HL-60/S4 treated with retinoic acid at 250 ng/mL for 4 days and 3 days (cell line): Measurements from ENCODE around the gene RHOD.

Source experiments
- in situ Hi-C: fragments of 300-500 bp; cut with MboI; formaldehyde crosslinking; loops from 2 replicates; pipeline ENCODE4 v1.7.0; 2022; ENCODE audit warnings: low sequenced_read_pairs

Gene RHOD

DNA sequence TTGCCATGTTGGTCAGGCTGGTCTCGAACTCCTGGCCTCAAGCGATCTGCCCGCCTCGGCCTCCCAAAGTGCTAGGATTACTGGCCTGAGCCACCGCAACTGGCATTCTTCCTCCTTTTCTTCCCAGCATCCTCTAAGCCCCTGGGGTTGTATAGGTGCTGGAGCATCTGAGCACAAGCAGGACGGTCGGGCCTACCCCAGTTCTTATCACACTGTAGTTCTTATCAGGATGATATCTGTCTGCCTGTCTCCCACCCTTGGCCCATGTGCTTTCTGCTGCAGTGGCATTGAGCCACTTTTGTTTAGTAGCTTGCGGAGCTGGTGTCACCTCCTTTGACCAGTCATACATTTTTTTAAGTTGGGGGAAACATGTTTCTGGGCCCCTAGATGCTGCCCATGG is 1.9 kb downstream of the RHOD start:
- in situ Hi-C loops: no loop called here

DNA sequence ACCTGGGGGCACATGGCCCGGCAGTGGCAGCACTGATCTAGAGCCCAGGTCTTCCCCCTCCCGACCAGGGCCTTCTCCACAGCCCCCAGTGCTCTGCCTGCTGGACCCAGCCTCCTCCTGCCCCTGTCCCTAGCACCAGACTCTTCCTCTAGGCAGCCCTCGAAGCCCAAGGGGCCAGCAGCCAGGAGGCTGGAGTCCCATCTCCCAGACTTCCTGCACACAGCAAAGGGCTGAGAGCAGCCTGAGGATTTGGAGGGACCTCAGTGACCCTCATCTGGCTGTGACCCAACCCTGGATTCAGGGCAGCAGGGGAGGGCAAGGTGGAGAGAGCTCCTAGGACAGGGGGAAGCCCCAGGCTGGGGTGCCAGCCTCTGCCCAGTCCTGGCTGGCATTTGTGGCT is 3.0 kb downstream of the RHOD start:
- in situ Hi-C loops: no loop called here

- in situ Hi-C loops: no loop called here
These were observed 3.5 kb downstream of the RHOD start for GRCh38 chr11:67060111-67060522.

DNA sequence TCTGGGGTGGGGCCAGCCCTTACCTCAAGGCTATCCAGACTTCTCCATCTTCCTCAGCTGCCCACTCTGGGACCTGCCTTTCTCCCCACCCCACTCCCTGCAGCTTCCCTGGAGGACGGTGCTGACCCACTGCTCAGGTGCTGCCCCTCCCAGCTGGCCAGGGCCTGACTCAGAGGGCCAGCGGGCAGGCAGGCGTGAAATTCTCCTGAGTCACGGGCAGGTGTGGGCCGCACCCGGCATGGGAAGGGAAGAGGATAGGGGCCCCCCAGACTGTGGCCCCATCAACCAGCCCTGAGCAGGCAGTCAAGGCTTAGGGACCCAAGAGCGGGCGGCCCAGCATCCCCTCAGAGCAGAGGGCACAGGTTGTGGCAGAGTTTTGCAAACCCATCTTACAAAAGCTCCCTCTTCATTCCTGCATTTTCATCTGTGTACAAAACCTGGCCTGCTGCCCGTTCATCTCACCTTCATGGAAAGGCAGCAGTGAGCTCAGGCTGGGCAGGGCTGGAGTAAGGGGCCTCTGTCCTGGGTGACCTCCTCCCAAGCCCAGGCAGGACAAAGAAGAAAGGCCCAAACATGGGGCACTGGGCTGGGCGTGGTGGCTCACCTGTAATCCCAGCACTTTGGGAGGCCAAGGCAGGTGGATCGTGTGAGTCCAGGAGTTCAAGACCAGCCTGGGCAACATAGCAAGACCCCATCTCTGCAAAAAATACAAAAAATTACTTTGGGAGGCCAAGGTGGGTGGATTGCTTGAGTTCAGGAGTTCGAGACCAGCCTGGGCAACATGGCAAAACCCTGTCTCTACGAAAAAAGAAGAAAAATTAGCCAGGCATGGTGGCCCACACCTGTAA is 6.1 kb downstream of the RHOD start:
- in situ Hi-C loops: no loop called here

GRCh38 chr11:67066333-67066709 is 9.7 kb downstream of the RHOD start:
- in situ Hi-C loops: no loop called here

GRCh38 chr11:67071420-67072284 is 15.0 kb downstream of the RHOD start:
- in situ Hi-C loops: no loop called here

DNA sequence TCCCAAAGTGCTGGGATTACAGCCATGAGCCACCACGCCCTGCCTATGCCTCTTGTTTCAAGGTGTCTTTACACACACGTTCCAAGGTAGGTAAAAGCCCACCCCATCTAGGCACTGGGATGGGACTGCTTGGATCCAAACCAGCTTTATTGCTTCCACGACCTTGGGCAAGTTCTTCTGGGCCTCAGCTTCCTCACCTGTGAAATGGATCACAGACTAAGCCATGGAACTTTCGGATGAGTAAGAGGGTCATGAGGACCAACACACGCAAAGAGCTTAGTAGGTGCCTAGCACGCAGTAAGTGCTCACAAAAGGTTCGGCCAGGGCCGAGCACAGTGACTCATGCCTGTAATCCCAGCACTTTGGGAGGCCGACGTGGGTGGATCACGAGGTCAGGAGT is 15.6 kb downstream of the RHOD start:
- in situ Hi-C loops: no loop called here

DNA sequence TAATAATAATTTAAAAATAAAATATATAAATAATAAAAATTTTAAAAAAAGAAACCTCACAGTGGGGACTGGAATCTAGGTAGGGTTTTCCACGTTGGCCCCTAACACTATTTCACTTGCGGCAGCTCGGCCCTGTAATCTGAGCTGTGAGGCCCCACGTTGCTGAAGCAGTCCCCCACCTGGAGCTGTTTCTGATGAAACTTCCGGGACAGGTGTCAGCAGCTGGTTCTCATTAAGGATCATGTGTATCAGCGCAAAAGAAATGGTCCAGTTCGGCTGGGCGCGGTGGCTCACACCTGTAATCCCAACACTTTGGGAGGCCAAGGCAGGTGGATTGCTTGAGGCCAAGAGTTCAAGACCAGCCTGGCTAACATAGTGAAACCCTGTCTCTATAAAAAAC is 17.3 kb downstream of the RHOD start:
- in situ Hi-C loops: no loop called here

- in situ Hi-C loops: no loop called here
These were observed 19.6 kb downstream of the RHOD start for GRCh38 chr11:67076202-67076601.

- in situ Hi-C loops: no loop called here
These were observed 22.5 kb downstream of the RHOD start for GRCh38 chr11:67079065-67079705.

GRCh38 chr11:67082071-67082791 is 25.6 kb downstream of the RHOD start:
- in situ Hi-C loops: loop anchor here (10.0 kb wide), 3 partner anchors 83 to 233 kb away; no protein-coding TSS in a partner anchor

GRCh38 chr11:67083786-67084366 is 27.2 kb downstream of the RHOD start:
- in situ Hi-C loops: loop anchor here (10.0 kb wide), 3 partner anchors 81 to 231 kb away; no protein-coding TSS in a partner anchor

DNA sequence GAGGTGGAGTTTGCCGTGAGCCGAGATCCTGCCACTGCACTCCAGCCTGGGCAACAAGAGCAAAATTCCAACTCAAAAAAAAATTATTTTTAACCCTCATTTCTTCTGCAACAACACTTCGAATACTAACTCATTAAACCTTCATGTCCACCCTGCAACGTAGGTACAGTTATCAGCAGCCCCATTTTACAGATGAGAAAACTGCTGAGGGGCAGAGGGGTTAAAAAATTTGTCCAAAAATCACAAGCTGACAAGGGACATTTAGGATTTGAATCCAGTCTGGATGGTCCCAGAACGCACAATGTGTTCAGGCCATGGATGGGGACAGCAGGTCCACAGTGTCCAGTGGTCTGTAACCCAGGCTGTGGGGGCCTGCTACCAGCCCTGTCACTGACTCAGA is 29.0 kb downstream of the RHOD start:
- in situ Hi-C loops: loop anchor here (10.0 kb wide), 3 partner anchors 79 to 229 kb away; no protein-coding TSS in a partner anchor

DNA sequence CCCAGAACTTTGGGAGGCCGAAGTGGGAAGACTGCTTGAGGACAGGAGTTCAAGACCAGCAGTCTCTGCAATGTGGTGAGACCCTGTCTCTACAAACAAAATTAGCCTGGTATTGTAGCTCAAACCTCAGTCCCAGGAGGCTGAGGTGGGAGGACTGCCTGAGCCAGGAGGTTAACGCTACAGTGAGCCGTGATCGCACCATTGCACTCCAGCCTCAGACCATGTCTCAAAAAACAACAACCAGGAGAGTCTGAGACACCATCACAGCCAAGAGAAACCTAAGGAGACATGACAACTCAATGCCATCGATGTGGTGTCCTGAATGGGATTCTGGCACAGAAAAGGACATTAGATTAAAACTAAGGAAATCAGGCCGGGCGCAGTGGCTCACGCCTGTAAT is 34.1 kb downstream of the RHOD start:
- in situ Hi-C loops: no loop called here

- in situ Hi-C loops: no loop called here
These were observed 38.5 kb downstream of the RHOD start for GRCh38 chr11:67095214-67095507.

GRCh38 chr11:67098799-67099429 is 42.3 kb downstream of the RHOD start:
- in situ Hi-C loops: no loop called here

GRCh38 chr11:67099831-67100324 is 43.2 kb downstream of the RHOD start:
- in situ Hi-C loops: no loop called here

DNA sequence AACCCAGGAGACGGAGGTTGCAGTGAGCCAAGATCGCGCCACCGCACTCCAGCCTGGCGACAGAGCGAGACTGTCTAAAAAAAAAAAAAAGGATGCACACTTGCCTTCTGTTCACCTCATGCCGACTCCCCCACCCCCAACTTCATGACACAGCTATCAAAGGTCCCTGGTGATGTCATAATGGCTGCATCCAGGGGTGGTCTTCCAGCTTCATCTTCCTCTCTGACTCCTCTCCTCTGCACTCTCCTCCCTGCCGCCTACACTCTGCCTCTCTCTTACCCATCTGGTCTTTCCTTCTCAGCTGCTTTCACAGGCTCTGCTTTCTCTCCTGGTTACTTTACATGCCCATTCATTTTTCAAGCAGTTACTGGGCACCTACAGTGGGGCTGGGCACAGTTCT is 46.0 kb downstream of the RHOD start:
- in situ Hi-C loops: no loop called here

- in situ Hi-C loops: no loop called here
These were observed 49.3 kb downstream of the RHOD start for GRCh38 chr11:67105964-67106363.

DNA sequence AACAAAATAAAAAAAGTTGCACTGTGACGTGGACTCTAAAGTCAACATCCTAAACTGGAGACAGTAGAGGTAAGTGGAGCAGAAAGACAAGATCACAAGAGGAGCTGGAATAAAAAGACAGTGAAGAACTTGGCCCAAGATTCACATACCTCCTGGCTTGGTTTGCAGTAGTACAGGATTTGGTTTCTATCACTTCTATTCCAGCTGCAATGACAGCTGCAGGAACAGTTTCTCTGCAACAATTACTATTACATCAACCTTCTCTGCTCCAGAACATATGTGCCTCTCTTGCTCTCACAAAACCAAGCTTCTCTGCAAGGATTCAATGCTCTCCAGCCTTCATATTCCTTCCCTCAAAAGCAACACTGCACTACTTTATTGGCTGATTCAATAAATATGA is 54.6 kb downstream of the RHOD start:
- in situ Hi-C loops: no loop called here
